Calu3 (cell line): ENCODE results near the gene TCEAL2. TPM values are rescaled to one million over a fixed set of nuclear protein-coding genes. Genes with fewer than 3 reads are reported as not detected.
"Not testable (repeated sequence)": the region's sequence is repeated elsewhere in the genome, so short reads cannot be mapped to it uniquely, and the experiment has no call there.

Experiments used
- BruUV-seq: library from RNA; stranded (reverse); fragments of 400-500 nt; replicated peaks from 2 replicates; lab custom pipeline; 2021; lab: Mats Ljungman, UMichigan
- CTCF ChIA-PET: fragments of 300-600 bp; sonication (Branson Sonifier 250); formaldehyde crosslinking; loops from one replicate; lab custom pipeline; 2022; ENCODE audit warnings: antibody characterized with exemption; lab: Charles Lee
- DNase-seq: peaks from one replicate; pipeline ENCODE4 v3.0.0; 2022
- H3K27ac Mint-ChIP-seq: one replicate; pipeline ENCODE4 v1.8.0; 2022; ENCODE audit warnings: mixed read lengths; ENCODE audit not compliant: unreplicated experiment
- H3K27me3 Mint-ChIP-seq: one replicate; pipeline ENCODE4 v1.8.0; 2022; ENCODE audit warnings: mixed read lengths; ENCODE audit not compliant: unreplicated experiment
- H3K36me3 Mint-ChIP-seq: one replicate; pipeline ENCODE4 v1.8.0; 2022; ENCODE audit warnings: mild to moderate bottlenecking, moderate library complexity, mixed read lengths; ENCODE audit not compliant: insufficient read depth, unreplicated experiment
- H3K4me1 Mint-ChIP-seq: one replicate; pipeline ENCODE4 v1.8.0; 2022; ENCODE audit warnings: mild to moderate bottlenecking, low read depth, mixed read lengths; ENCODE audit not compliant: unreplicated experiment
- H3K4me3 Mint-ChIP-seq: one replicate; pipeline ENCODE4 v1.8.0; 2022; ENCODE audit warnings: mild to moderate bottlenecking, low read depth, moderate library complexity, mixed read lengths; ENCODE audit not compliant: unreplicated experiment
- H3K9me3 Mint-ChIP-seq: one replicate; pipeline ENCODE4 v1.8.0; 2022; ENCODE audit warnings: low read depth, mixed read lengths; ENCODE audit not compliant: unreplicated experiment
- intact Hi-C: fragments of 100-400 bp; cut with micrococcal nuclease; formaldehyde crosslinking; loops from one replicate; pipeline ENCODE4 v1.10.0; 2022; ENCODE audit not compliant: unreplicated experiment
- total RNA-seq: library from RNA; stranded (reverse); gene quantifications from 2 replicates; pipeline ENCODE4 v1.2.3, GENCODE V29; 2022
- TF ChIP-seq, protein P1 (sequence below): fragments of 200-600 bp; IDR thresholded peaks from one replicate; pipeline ENCODE4 v1.8.0; 2022; ENCODE audit warnings: antibody characterized with exemption; ENCODE audit not compliant: unreplicated experiment

TCEAL2 gene
- total RNA-seq, 1 experiment from 2014 or later, result not detected

- no TSS peak for BruUV-seq
- CTCF ChIA-PET, result no interaction called here
- peaks cover 2% of the 10 kb centered on the region for H3K9me3 Mint-ChIP-seq
- no peak for DNase-seq
- H3K27ac Mint-ChIP-seq, result no peak overlapping the region
- TF ChIP-seq, protein P1, sequence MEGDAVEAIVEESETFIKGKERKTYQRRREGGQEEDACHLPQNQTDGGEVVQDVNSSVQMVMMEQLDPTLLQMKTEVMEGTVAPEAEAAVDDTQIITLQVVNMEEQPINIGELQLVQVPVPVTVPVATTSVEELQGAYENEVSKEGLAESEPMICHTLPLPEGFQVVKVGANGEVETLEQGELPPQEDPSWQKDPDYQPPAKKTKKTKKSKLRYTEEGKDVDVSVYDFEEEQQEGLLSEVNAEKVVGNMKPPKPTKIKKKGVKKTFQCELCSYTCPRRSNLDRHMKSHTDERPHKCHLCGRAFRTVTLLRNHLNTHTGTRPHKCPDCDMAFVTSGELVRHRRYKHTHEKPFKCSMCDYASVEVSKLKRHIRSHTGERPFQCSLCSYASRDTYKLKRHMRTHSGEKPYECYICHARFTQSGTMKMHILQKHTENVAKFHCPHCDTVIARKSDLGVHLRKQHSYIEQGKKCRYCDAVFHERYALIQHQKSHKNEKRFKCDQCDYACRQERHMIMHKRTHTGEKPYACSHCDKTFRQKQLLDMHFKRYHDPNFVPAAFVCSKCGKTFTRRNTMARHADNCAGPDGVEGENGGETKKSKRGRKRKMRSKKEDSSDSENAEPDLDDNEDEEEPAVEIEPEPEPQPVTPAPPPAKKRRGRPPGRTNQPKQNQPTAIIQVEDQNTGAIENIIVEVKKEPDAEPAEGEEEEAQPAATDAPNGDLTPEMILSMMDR, result no peak
- intact Hi-C loops, result no loop called here
- H3K4me3 Mint-ChIP-seq, result no peak overlapping the region
- no peaks in the 10 kb centered on the region for H3K36me3 Mint-ChIP-seq
- H3K4me1 Mint-ChIP-seq, result no peaks in the 10 kb centered on the region
- peaks cover 26% of the 10 kb centered on the region for H3K27me3 Mint-ChIP-seq
Measured at GRCh38 chrX:102126863-102127262, 1.4 kb downstream of the TCEAL2 start.

DNA sequence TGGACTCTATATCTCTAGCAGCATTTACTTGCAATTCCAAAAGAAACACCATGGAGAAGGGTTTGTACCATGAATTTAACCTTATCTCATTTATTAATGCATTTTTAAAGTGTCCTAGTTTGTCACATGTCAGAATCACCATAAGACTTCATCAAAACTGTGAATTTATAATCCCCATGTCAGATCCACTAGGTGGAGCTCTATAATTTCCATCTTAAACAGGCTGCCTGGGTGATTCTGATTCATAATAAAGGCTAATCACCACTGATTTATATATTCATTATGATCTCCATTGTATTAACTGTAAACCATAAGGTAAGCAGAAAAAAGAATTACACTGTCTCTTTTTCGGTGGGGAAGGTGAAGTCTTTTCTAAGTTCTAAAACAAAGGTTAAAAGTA is 4.0 kb downstream of the TCEAL2 start:
- H3K36me3 Mint-ChIP-seq, result no peaks in the 10 kb centered on the region
- DNase-seq, result no peak
- H3K4me3 Mint-ChIP-seq, result no peak overlapping the region
- TF ChIP-seq, protein P1, result no peak
- no peak overlapping the region for H3K27ac Mint-ChIP-seq
- intact Hi-C loops, result no loop called here
- H3K4me1 Mint-ChIP-seq, result no peaks in the 10 kb centered on the region
- BruUV-seq, result no TSS peak
- CTCF ChIA-PET, result interaction anchor here (1.1 kb wide), 1 partner anchor 25 kb away, joined by 3 read pairs; no protein-coding TSS in a partner anchor
- peaks cover 26% of the 10 kb centered on the region for H3K27me3 Mint-ChIP-seq
- H3K9me3 Mint-ChIP-seq, result no peaks in the 10 kb centered on the region

DNA sequence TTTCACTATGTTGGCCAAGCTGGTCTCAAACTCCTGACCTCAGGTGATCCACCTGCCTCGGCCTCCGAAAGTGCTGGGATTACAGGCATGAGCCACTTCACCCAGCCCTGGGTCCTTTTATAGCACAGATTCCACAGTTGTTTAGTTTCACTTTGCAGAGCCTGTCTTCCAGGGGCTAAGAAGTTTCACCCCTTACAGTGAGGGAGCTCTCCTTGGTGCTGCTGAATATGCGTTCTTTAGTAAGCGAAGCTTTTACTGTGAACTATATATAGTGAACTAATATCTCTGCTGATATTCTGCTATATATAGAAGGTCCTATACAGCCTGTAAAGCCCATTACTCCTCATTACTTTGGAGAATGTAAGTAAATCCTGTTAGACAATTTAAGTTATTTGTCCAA is 12.6 kb downstream of the TCEAL2 start:
- no peaks in the 10 kb centered on the region for H3K36me3 Mint-ChIP-seq
- DNase-seq, result no peak
- H3K4me3 Mint-ChIP-seq, result no peak overlapping the region
- no peaks in the 10 kb centered on the region for H3K9me3 Mint-ChIP-seq
- CTCF ChIA-PET, result no interaction called here
- H3K27me3 Mint-ChIP-seq, result peaks cover 18% of the 10 kb centered on the region
- no peak overlapping the region for H3K27ac Mint-ChIP-seq
- TF ChIP-seq, protein P1, result no peak
- BruUV-seq, result no TSS peak
- intact Hi-C loops, result no loop called here
- H3K4me1 Mint-ChIP-seq, result no peaks in the 10 kb centered on the region

- H3K36me3 Mint-ChIP-seq, H3K9me3 Mint-ChIP-seq, intact Hi-C loops, CTCF ChIA-PET, H3K4me1 Mint-ChIP-seq, BruUV-seq, H3K4me3 Mint-ChIP-seq, DNase-seq, H3K27ac Mint-ChIP-seq: not testable (repeated sequence)
- peaks cover 13% of the 10 kb centered on the region for H3K27me3 Mint-ChIP-seq
Measured at GRCh38 chrX:102140876-102141275, 15.4 kb downstream of the TCEAL2 start.

DNA sequence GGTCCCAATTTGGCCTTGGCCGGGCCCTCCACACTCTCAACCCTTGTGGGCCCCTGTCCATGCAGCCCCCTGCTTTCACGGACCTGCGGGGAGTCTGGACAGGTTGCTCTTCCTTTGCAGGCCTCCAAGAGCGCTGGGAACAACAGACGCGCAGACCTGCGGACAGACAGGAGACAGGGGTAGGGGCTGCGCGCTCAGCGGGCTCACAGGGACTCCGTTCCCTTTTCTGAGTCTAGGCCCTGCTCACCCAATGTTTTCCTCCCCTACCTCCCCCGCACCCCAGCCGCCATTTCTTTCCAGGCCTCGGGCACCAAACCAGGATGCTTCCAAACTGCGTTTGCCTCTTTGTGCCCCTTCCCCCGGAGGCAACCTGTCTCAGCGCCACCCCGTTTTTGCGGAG is 16.2 kb downstream of the TCEAL2 start:
- BruUV-seq, H3K4me3 Mint-ChIP-seq, H3K36me3 Mint-ChIP-seq, H3K4me1 Mint-ChIP-seq, intact Hi-C loops, H3K27ac Mint-ChIP-seq, DNase-seq, CTCF ChIA-PET, H3K9me3 Mint-ChIP-seq: not testable (repeated sequence)
- peaks cover 13% of the 10 kb centered on the region for H3K27me3 Mint-ChIP-seq

- H3K27ac Mint-ChIP-seq, result not testable (repeated sequence)
Measured at GRCh38 chrX:102142274-102142673, 16.8 kb downstream of the TCEAL2 start, which contains the start of gene TCEAL6. TSS of gene TCEAL6 (minus strand) at chrX:102142481.

More at GRCh38 chrX:102142274-102142673, 16.8 kb downstream of the TCEAL2 start, which contains the start of gene TCEAL6:
- DNase-seq, intact Hi-C loops, H3K4me3 Mint-ChIP-seq, CTCF ChIA-PET, H3K36me3 Mint-ChIP-seq, H3K4me1 Mint-ChIP-seq, H3K9me3 Mint-ChIP-seq, BruUV-seq: not testable (repeated sequence)
- peaks cover 13% of the 10 kb centered on the region for H3K27me3 Mint-ChIP-seq
